Esophagus squamous epithelium (tissue), 5 donors: ENCODE results near the gene IVD. TPM values are rescaled to one million over a fixed set of nuclear protein-coding genes. Genes with fewer than 3 reads are reported as not detected.

Source experiments
- DNase-seq: peaks from one replicate; lab custom pipeline; 2025; lab: John Stamatoyannopoulos, UW
- H3K27ac ChIP-seq, 4 donors: fragments of 200-600 bp; sonication (generic); one replicate each; pipeline ENCODE4 v1.5.1; 2016 to 2019; ENCODE audit warnings: mild to moderate bottlenecking in 1 of 4
- H3K27me3 ChIP-seq, 4 donors: fragments of 200-600 bp; sonication (generic); 1 replicate in 3 of 4; 2 replicates in 1 of 4; pipeline versions ENCODE4 v1.5.1 to v1.6.0; 2017 to 2021; ENCODE audit warnings: antibody characterized with exemption in 1 of 4
- H3K36me3 ChIP-seq, 3 donors: fragments of 200-600 bp; sonication (generic); one replicate each; pipeline ENCODE4 v1.5.1; 2016 to 2019
- H3K4me1 ChIP-seq, 3 donors: fragments of 200-600 bp; sonication (generic); one replicate each; pipeline ENCODE4 v1.5.1; 2017 to 2019
- H3K4me3 ChIP-seq, 4 donors: fragments of 200-600 bp; sonication (generic); 1 replicate in 3 of 4; 2 replicates in 1 of 4; pipeline ENCODE4 v1.5.1; 2016 to 2019; ENCODE audit warnings: mild to moderate bottlenecking in 2 of 4, moderate library complexity in 1 of 4
- H3K9me3 ChIP-seq, 3 donors: fragments of 200-600 bp; sonication (generic); one replicate each; pipeline ENCODE4 v1.5.1; 2016 to 2019
- CTCF ChIP-seq, 6 experiments: fragments of 450-650 bp in 4 of 6; fragments of 200-600 bp in 2 of 6; sonication (generic) in 2 of 6; IDR thresholded peaks; one replicate each; pipeline ENCODE4 v1.5.1; 2016 to 2019; ENCODE audit warnings: antibody characterized with exemption in 6 of 6, mild to moderate bottlenecking in 4 of 6, moderate library complexity in 4 of 6
- POLR2A ChIP-seq, 4 donors: fragments of 450-650 bp; IDR thresholded peaks; one replicate each; pipeline ENCODE4 v1.6.1; 2017; ENCODE audit warnings: antibody characterized with exemption in 4 of 4, mild to moderate bottlenecking in 4 of 4, moderate library complexity in 3 of 4
- WGBS, 2 donors: methylation state at CpG; one replicate each; pipeline ENCODE4 v1.1.5; 2018; 5-methylcytosine and 5-hydroxymethylcytosine counted together
- intact Hi-C: fragments of 100-400 bp; cut with DNase I; formaldehyde crosslinking; loops from one replicate; pipeline ENCODE4 v1.15.0; 2022
- total RNA-seq, 4 donors: library from RNA; depleted of rRNA; stranded (reverse); fragments of >200 nt; gene quantifications; one replicate each; pipeline ENCODE4 v1.1.0, GENCODE V29; 2016
- donor health status: DM: yes; HTN: yes; CAD: no.

The IVD gene
- total RNA-seq, 4 donors from 2014 or later: 10.7 to 42.2 (median 15.4) TPM

- no peak for DNase-seq
- whole genome bisulfite sequencing, 2 donors: 42 to 55% methylated on average over 2 of the region's 2 CpGs
- no peak overlapping the region for H3K4me3 ChIP-seq
- intact Hi-C loops: no loop called here
- H3K4me1 ChIP-seq: peaks cover 5 to 6% (median 6%) of the 10 kb centered on the region in 3 donors
- H3K27me3 ChIP-seq: peaks cover 0 to 29% (median 0%) of the 10 kb centered on the region in 4 donors
- TF ChIP-seq POLR2A (IDR thresholded peaks at IDR 0.05): no peak
- TF ChIP-seq CTCF (IDR thresholded peaks at IDR 0.05): no peak
- H3K9me3 ChIP-seq: no peaks in the 10 kb centered on the region
- no peaks in the 10 kb centered on the region for H3K36me3 ChIP-seq
- H3K27ac ChIP-seq: no peak overlapping the region
Measured at GRCh38 chr15:40372981-40373380, 32.6 kb upstream of the IVD start.

- Histone ChIP-seq H3K9me3 (no peaks in the 10 kb centered on the region), H3K36me3 (no peaks in the 10 kb centered on the region), H3K27ac (no peak overlapping the region), H3K4me3 (no peak overlapping the region), H3K4me1 (peaks cover 0 to 20% (median 7%) of the 10 kb centered on the region in 3 donors), H3K27me3 (no peaks in the 10 kb centered on the region)
- TF ChIP-seq CTCF (IDR thresholded peaks at IDR 0.05) (no peak), POLR2A (IDR thresholded peaks at IDR 0.05) (no peak)
- intact Hi-C loops: no loop called here
- no peak for DNase-seq
- 64 to 68% methylated on average over 3 of the region's 3 CpGs for WGBS, 2 donors
Measured at GRCh38 chr15:40377606-40378005, 28.0 kb upstream of the IVD start.

GRCh38 chr15:40379374-40379773 lies 26.2 kb upstream of the IVD start:
- WGBS, 2 donors: 78 to 81% methylated on average over 4 of the region's 4 CpGs
- no peak for DNase-seq
- H3K9me3 ChIP-seq: no peaks in the 10 kb centered on the region
- TF ChIP-seq POLR2A (IDR thresholded peaks at IDR 0.05) (no peak), CTCF (IDR thresholded peaks at IDR 0.05) (no peak)
- intact Hi-C loops: no loop called here
- H3K36me3 ChIP-seq: no peaks in the 10 kb centered on the region
- peaks cover 9 to 38% (median 16%) of the 10 kb centered on the region in 3 donors for H3K4me1 ChIP-seq
- H3K27ac ChIP-seq: peak overlapping the region in 1 of 4 donors; percentile 72
- H3K27me3 ChIP-seq: no peaks in the 10 kb centered on the region
- no peak overlapping the region for H3K4me3 ChIP-seq

- TF ChIP-seq POLR2A (IDR thresholded peaks at IDR 0.05): no peak
- TF ChIP-seq CTCF (IDR thresholded peaks at IDR 0.05): no peak
- DNase-seq: no peak
- H3K27me3 ChIP-seq: no peaks in the 10 kb centered on the region
- WGBS, 2 donors: 6 to 16% methylated on average over 4 of the region's 4 CpGs
- no peak overlapping the region for H3K4me3 ChIP-seq
- intact Hi-C loops: no loop called here
- H3K36me3 ChIP-seq: no peaks in the 10 kb centered on the region
- H3K9me3 ChIP-seq: no peaks in the 10 kb centered on the region
- H3K27ac ChIP-seq: peak overlapping the region in 3 of 4 donors; percentile 46 to 72 (median 56)
- peaks cover 9 to 40% (median 16%) of the 10 kb centered on the region in 3 donors for H3K4me1 ChIP-seq
Measured at GRCh38 chr15:40379853-40380252, 25.7 kb upstream of the IVD start.

- H3K9me3 ChIP-seq: no peaks in the 10 kb centered on the region
- H3K4me1 ChIP-seq: peaks cover 9 to 40% (median 16%) of the 10 kb centered on the region in 3 donors
- WGBS, 2 donors: 94 to 96% methylated on average over 9 to 10 of the region's 10 CpGs
- TF ChIP-seq POLR2A (IDR thresholded peaks at IDR 0.05) (no peak), CTCF (IDR thresholded peaks at IDR 0.05) (no peak)
- H3K36me3 ChIP-seq: no peaks in the 10 kb centered on the region
- intact Hi-C loops: no loop called here
- H3K27ac ChIP-seq: peak overlapping the region in 3 of 4 donors; percentile 46 to 72 (median 56)
- H3K27me3 ChIP-seq: no peaks in the 10 kb centered on the region
- H3K4me3 ChIP-seq: no peak overlapping the region
- no peak for DNase-seq
Measured at GRCh38 chr15:40380636-40381035, 25.0 kb upstream of the IVD start.
